GM12875 (cell line): ENCODE measurements around the gene PLCL2.

Source experiments
- H3K4me3 ChIP-seq: one replicate; pipeline ENCODE4 v1.5.1; 2011; ENCODE audit warnings: low read depth, low read length, control low read depth
- CTCF ChIP-seq: IDR thresholded peaks from 2 replicates; pipeline ENCODE4 v1.5.1; 2011; ENCODE audit warnings: low read depth, mild to moderate bottlenecking, control low read depth, inconsistent platforms, low read length, moderate library complexity, borderline replicate concordance; ENCODE audit not compliant: insufficient read depth

The PLCL2 gene

GRCh38 chr3:16928386-16929132 is 43.8 kb downstream of the PLCL2 start:
- H3K4me3 ChIP-seq, result no peak overlapping the region
- TF ChIP-seq CTCF, result no peak

GRCh38 chr3:16929311-16929710 is 44.6 kb downstream of the PLCL2 start:
- TF ChIP-seq CTCF, result no peak

GRCh38 chr3:16932877-16933276 is 48.1 kb downstream of the PLCL2 start:
- TF ChIP-seq CTCF, result no peak
- H3K4me3 ChIP-seq, result no peak overlapping the region

More at GRCh38 chr3:16929311-16929710, 44.6 kb downstream of the PLCL2 start:
- no peak overlapping the region for H3K4me3 ChIP-seq

GRCh38 chr3:16935781-16936180 is 51.0 kb downstream of the PLCL2 start:
- no peak for TF ChIP-seq CTCF
- H3K4me3 ChIP-seq, result no peak overlapping the region

GRCh38 chr3:16936233-16936632 is 51.5 kb downstream of the PLCL2 start:
- H3K4me3 ChIP-seq, result no peak overlapping the region
- no peak for TF ChIP-seq CTCF

GRCh38 chr3:16936676-16937230 is 52.0 kb downstream of the PLCL2 start:
- no peak overlapping the region for H3K4me3 ChIP-seq
- TF ChIP-seq CTCF, result no peak

GRCh38 chr3:16937326-16937845 is 52.6 kb downstream of the PLCL2 start:
- no peak overlapping the region for H3K4me3 ChIP-seq
- TF ChIP-seq CTCF, result no peak
